PC-3 (cell line): ENCODE results near the gene NPR2. TPM values are rescaled to one million over a fixed set of nuclear protein-coding genes. Genes with fewer than 3 reads are reported as not detected.
A peak's percentile ranks its signal among the peaks of the same experiment; 100 is the strongest.

Experiments used
- ATAC-seq: fragments of 200-7000 bp; cut with Tn5 transposase; 2 replicates; pipeline ENCODE4 v1.9.1; 2020; ENCODE audit warnings: mild to moderate bottlenecking, moderate library complexity
- BruUV-seq: library from RNA; stranded (reverse); fragments of 400-500 nt; replicated peaks from 2 replicates; lab custom pipeline; 2021; lab: Mats Ljungman, UMichigan
- CTCF ChIA-PET: fragments of 300-600 bp; sonication (Branson Sonifier 250); formaldehyde crosslinking; loops from one replicate; lab custom pipeline; 2022; ENCODE audit warnings: antibody characterized with exemption; lab: Charles Lee
- POLR2A ChIA-PET: fragments of 300-600 bp; sonication (Branson Sonifier 250); formaldehyde crosslinking; loops from one replicate; lab custom pipeline; 2022; ENCODE audit warnings: antibody characterized with exemption; ENCODE audit not compliant: unreplicated experiment; lab: Charles Lee
- DNase-seq: peaks from one replicate; pipeline ENCODE4 v3.0.0-alpha.2; 2015
- H2AFZ ChIP-seq: fragments of 300-600 bp; sonication (generic); 2 replicates; pipeline ENCODE4 v1.6.0; 2016; ENCODE audit warnings: antibody characterized with exemption, low read length
- H3F3A ChIP-seq: fragments of 300-600 bp; sonication (generic); one replicate; pipeline ENCODE4 v1.6.0; 2017; ENCODE audit warnings: antibody characterized with exemption, low read length, control low read depth, mild to moderate bottlenecking; ENCODE audit not compliant: unreplicated experiment
- H3K27ac ChIP-seq: fragments of 300-600 bp; sonication (generic); 2 replicates; pipeline ENCODE4 v1.5.1; 2016; ENCODE audit warnings: mild to moderate bottlenecking, low read length
- H3K27me3 ChIP-seq: fragments of 300-600 bp; sonication (generic); 2 replicates; pipeline ENCODE4 v1.6.1; 2016; ENCODE audit warnings: low read length, mixed read lengths
- H3K36me3 ChIP-seq: fragments of 300-600 bp; sonication (generic); 2 replicates; pipeline ENCODE4 v1.6.1; 2016; ENCODE audit warnings: low read depth, mixed run types, low read length, mixed read lengths
- H3K4me1 ChIP-seq: fragments of 300-600 bp; sonication (generic); 2 replicates; pipeline ENCODE4 v1.5.1; 2016; ENCODE audit warnings: low read length; ENCODE audit not compliant: insufficient read depth
- H3K4me2 ChIP-seq: fragments of 300-600 bp; sonication (generic); 2 replicates; pipeline ENCODE4 v1.6.0; 2016; ENCODE audit warnings: low read length
- H3K4me3 ChIP-seq: fragments of 300-600 bp; sonication (generic); 2 replicates; pipeline ENCODE4 v1.5.1; 2016; ENCODE audit warnings: mild to moderate bottlenecking, low read length, mixed read lengths
- H3K79me2 ChIP-seq: fragments of 300-600 bp; sonication (generic); 2 replicates; pipeline ENCODE4 v1.6.1; 2017; ENCODE audit warnings: low read length, mixed read lengths
- H3K9ac ChIP-seq: fragments of 300-600 bp; sonication (generic); 2 replicates; pipeline ENCODE4 v1.6.0; 2016; ENCODE audit warnings: mild to moderate bottlenecking, low read length
- H3K9me2 ChIP-seq: fragments of 300-600 bp; sonication (generic); replicated peaks from 2 replicates; pipeline ENCODE4 v1.6.1; 2016; ENCODE audit warnings: mixed run types, low read length, mixed read lengths
- H3K9me3 ChIP-seq: fragments of 300-600 bp; sonication (generic); 2 replicates; pipeline ENCODE4 v1.6.1; 2016; ENCODE audit warnings: low read length, mixed read lengths
- H4K20me1 ChIP-seq: fragments of 300-600 bp; sonication (generic); 2 replicates; pipeline ENCODE4 v1.6.1; 2016; ENCODE audit warnings: low read length, mixed read lengths
- EZH2 ChIP-seq: fragments of 300-600 bp; sonication (generic); IDR thresholded peaks from one replicate; pipeline ENCODE4 v1.6.1; 2017; ENCODE audit warnings: antibody characterized with exemption, mild to moderate bottlenecking, low read length; ENCODE audit not compliant: unreplicated experiment
- EZH2phosphoT487 ChIP-seq: fragments of 300-600 bp; sonication (generic); IDR thresholded peaks from 2 replicates; pipeline ENCODE4 v1.6.1; 2018; ENCODE audit warnings: mild to moderate bottlenecking, antibody characterized with exemption, low read length, borderline replicate concordance
- intact Hi-C: fragments of 100-400 bp; cut with micrococcal nuclease; formaldehyde crosslinking; loops from 2 replicates; pipeline ENCODE4 v1.9.0; 2023
- total RNA-seq: library from RNA; depleted of rRNA; stranded (reverse); fragments of >200 nt; gene quantifications from 2 replicates; pipeline ENCODE4 v1.2.3, GENCODE V29; 2014
- TF ChIP-seq, protein P1 (sequence below): fragments of 300-600 bp; sonication (generic); conservative IDR thresholded peaks from 2 replicates; pipeline ENCODE4 v1.5.1; 2017; ENCODE audit warnings: antibody characterized with exemption, low read depth, mild to moderate bottlenecking, low read length

NPR2 gene
- total RNA-seq, 1 experiment from 2014 or later: 1.5 TPM

- no peak for ATAC-seq
- DNase-seq: no peak
- Histone ChIP-seq H4K20me1 (no peaks in the 10 kb centered on the region), H3K36me3 (no peaks in the 10 kb centered on the region), H3K79me2 (no peaks in the 10 kb centered on the region), H3K27ac (no peak overlapping the region), H3K9me2 (no peaks in the 10 kb centered on the region), H3K9me3 (no peaks in the 10 kb centered on the region), H3F3A (no peaks in the 10 kb centered on the region), H3K4me2 (no peak overlapping the region), H3K9ac (no peak overlapping the region), H2AFZ (no peak overlapping the region), H3K27me3 (no peaks in the 10 kb centered on the region), H3K4me1 (peaks cover 26% of the 10 kb centered on the region), H3K4me3 (no peak overlapping the region)
- intact Hi-C loops: loop anchor here (10.0 kb wide), 1 partner anchor 138 kb away; the partner anchor contains the start of genes CCDC107, RMRP and SIT1
- TF ChIP-seq EZH2 (no peak), EZH2phosphoT487 (no peak)
- TF ChIP-seq, protein P1, sequence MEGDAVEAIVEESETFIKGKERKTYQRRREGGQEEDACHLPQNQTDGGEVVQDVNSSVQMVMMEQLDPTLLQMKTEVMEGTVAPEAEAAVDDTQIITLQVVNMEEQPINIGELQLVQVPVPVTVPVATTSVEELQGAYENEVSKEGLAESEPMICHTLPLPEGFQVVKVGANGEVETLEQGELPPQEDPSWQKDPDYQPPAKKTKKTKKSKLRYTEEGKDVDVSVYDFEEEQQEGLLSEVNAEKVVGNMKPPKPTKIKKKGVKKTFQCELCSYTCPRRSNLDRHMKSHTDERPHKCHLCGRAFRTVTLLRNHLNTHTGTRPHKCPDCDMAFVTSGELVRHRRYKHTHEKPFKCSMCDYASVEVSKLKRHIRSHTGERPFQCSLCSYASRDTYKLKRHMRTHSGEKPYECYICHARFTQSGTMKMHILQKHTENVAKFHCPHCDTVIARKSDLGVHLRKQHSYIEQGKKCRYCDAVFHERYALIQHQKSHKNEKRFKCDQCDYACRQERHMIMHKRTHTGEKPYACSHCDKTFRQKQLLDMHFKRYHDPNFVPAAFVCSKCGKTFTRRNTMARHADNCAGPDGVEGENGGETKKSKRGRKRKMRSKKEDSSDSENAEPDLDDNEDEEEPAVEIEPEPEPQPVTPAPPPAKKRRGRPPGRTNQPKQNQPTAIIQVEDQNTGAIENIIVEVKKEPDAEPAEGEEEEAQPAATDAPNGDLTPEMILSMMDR: no peak
- ChIA-PET CTCF (no interaction called here), POLR2A (no interaction called here)
- TSS peak; percentile 21 for BruUV-seq
Observed at GRCh38 chr9:35792826-35793225, 1.4 kb downstream of the NPR2 start.

DNA sequence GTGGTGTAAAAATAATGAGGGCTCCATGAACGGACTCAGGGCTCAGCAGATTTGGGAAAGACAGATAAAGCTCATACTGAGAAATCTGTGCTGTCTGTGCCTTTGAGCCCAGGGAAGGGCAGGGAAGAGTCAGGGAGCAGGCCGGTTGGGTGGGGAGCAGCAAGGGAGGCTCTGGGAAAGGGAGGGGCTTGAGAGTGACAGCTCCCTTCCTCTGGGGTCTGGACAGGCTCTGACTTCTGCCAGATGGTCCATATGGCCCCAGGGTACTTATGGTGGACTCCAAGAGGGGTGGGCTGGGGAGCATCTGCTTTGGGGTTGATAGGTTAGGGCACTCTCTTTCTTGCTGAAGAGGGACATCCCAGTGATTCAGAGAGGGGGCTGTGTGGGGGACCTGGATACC is 2.1 kb downstream of the NPR2 start:
- ChIA-PET CTCF (no interaction called here), POLR2A (no interaction called here)
- Histone ChIP-seq H3K79me2 (no peaks in the 10 kb centered on the region), H2AFZ (no peak overlapping the region), H3K9me2 (no peaks in the 10 kb centered on the region), H3K4me1 (peaks cover 33% of the 10 kb centered on the region), H3K27me3 (no peaks in the 10 kb centered on the region), H3K4me2 (no peak overlapping the region), H3K4me3 (no peak overlapping the region), H3K27ac (no peak overlapping the region), H3K9me3 (no peaks in the 10 kb centered on the region), H3K9ac (no peak overlapping the region), H3F3A (no peaks in the 10 kb centered on the region), H3K36me3 (no peaks in the 10 kb centered on the region), H4K20me1 (no peaks in the 10 kb centered on the region)
- intact Hi-C loops: loop anchor here (10.0 kb wide), 1 partner anchor 139 kb away; the partner anchor contains the start of genes CCDC107, RMRP and SIT1
- no TSS peak for BruUV-seq
- TF ChIP-seq, protein P1: no peak
- no peak for TF ChIP-seq EZH2
- TF ChIP-seq EZH2phosphoT487: no peak
- no peak for DNase-seq
- ATAC-seq: no peak

DNA sequence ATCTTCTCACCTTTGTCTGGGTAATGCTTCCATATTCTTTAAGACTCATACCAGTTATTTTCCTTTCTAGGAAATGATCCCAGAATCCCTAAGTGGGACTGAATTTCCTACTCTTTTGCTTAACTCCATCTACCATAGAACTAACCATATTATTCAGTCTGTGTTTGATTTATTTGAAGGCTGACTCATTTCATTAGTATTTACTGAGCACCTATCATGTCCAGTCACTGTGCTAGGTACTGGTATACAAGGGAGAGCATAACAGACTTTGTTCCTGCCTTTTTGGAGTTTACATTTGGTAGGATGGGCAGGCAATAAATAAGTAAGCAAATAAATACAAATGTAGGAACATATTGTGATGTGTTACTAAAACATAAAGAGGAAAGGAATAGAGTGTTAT is 4.3 kb downstream of the NPR2 start:
- no TSS peak for BruUV-seq
- H3K4me2 ChIP-seq: peak overlapping the region; percentile 47
- H4K20me1 ChIP-seq: no peaks in the 10 kb centered on the region
- intact Hi-C loops: loop anchor here (1.0 to 10.0 kb wide), 2 partner anchors 20 to 141 kb away; partner anchors contain the start of genes CCDC107, HINT2, RMRP and SIT1
- no peak overlapping the region for H3K9ac ChIP-seq
- DNase-seq (peak; percentile 67), ATAC-seq (peak; percentile 77)
- no peak overlapping the region for H2AFZ ChIP-seq
- peaks cover 7% of the 10 kb centered on the region for H3F3A ChIP-seq
- peaks cover 41% of the 10 kb centered on the region for H3K4me1 ChIP-seq
- ChIA-PET POLR2A (no interaction called here), CTCF (interaction anchor here (1.0 kb wide), 1 partner anchor 87 kb away, joined by 3 read pairs; no protein-coding TSS in a partner anchor)
- no peaks in the 10 kb centered on the region for H3K79me2 ChIP-seq
- no peaks in the 10 kb centered on the region for H3K9me2 ChIP-seq
- H3K27me3 ChIP-seq: no peaks in the 10 kb centered on the region
- no peaks in the 10 kb centered on the region for H3K36me3 ChIP-seq
- TF ChIP-seq, protein P1: no peak
- TF ChIP-seq EZH2phosphoT487 (no peak), EZH2 (no peak)
- H3K9me3 ChIP-seq: no peaks in the 10 kb centered on the region
- peak overlapping the region; percentile 60 for H3K27ac ChIP-seq
- H3K4me3 ChIP-seq: no peak overlapping the region
